Pancreas (tissue), 10 donors: ENCODE measurements around the gene ACSL1. TPM values are rescaled to one million over a fixed set of nuclear protein-coding genes. Genes with fewer than 3 reads are reported as not detected.

Experiments
- ATAC-seq, 4 donors: fragments of 200-7000 bp; cut with Tn5 transposase; one replicate each; pipeline versions ENCODE4 v1.8.0 to v1.9.1; 2020; ENCODE audit warnings: mild to moderate bottlenecking in 4 of 4, moderate library complexity in 4 of 4
- DNase-seq, 6 donors: peaks; one replicate each; pipeline ENCODE4 v3.0.0-alpha.2; 2020
- FAIRE-seq: peaks from 2 replicates; lab custom pipeline; 2012; peaks lifted over from hg19 to GRCh38; lab: Jason Lieb, UNC
- H3K27ac ChIP-seq, 4 donors: fragments of 200-600 bp; sonication (generic); 1 replicate in 3 of 4; 2 replicates in 1 of 4; pipeline versions ENCODE4 v1.5.0 to v1.8.0; 2020
- H3K27me3 ChIP-seq, 4 donors: fragments of 200-600 bp; one replicate each; pipeline ENCODE4 v1.8.0; 2021
- H3K36me3 ChIP-seq, 3 donors: fragments of 200-600 bp; sonication (generic) in 1 of 3; one replicate each; pipeline versions ENCODE4 v1.5.0 to v1.8.0; 2020 to 2021
- H3K4me1 ChIP-seq, 3 donors: fragments of 200-600 bp; one replicate each; pipeline ENCODE4 v1.8.0; 2021
- H3K4me3 ChIP-seq, 4 donors: fragments of 200-600 bp; sonication (generic) in 2 of 4; one replicate each; pipeline versions ENCODE4 v1.5.0 to v1.8.0; 2020 to 2021
- H3K9me3 ChIP-seq, 4 donors: fragments of 200-600 bp; one replicate each; pipeline ENCODE4 v1.8.0; 2021
- CTCF ChIP-seq, 4 donors: fragments of 200-600 bp; sonication (generic) in 3 of 4; IDR thresholded peaks; one replicate each; pipeline versions ENCODE4 v1.5.0 to v1.8.0; 2021; ENCODE audit warnings: antibody characterized with exemption in 4 of 4
- WGBS, 2 donors: extraction: QIAGEN DNeasy Blood & Tissue Kit; methylation state at CpG; one replicate each; pipeline ENCODE4 v1.1.7; 2013; 5-methylcytosine and 5-hydroxymethylcytosine counted together
- intact Hi-C, 3 donors: fragments of 100-400 bp; cut with DNase I; formaldehyde crosslinking; loops; one replicate each; pipeline versions ENCODE4 v1.11.1 to v1.14.2; 2022
- polyA plus RNA-seq, 2 donors: library from polyadenylated mRNA; stranded (reverse); fragments of 200-250 nt; gene quantifications; one replicate each; pipeline ENCODE4 v1.2.3, GENCODE V29; 2013
- total RNA-seq, 6 donors: library from RNA; stranded (reverse); fragmentation: NEBNext Ultra II Directional in 4 of 6; extraction: Animal tissue kit (Norgen Biotek cat#: 25700) in 4 of 6; gene quantifications; one replicate each; pipeline versions ENCODE4 v1.2.1 to v1.2.4, GENCODE V29; 2021 to 2023
- donor health status: healthy with polysubstance abuse.
- donor health status: DM: no; HTN: no; CAD: no; lungs with moderate emphysema.
- donor health status: DM: no; HTN: no; CAD: no.
- donor health status: control.
- donor health status: control.
- donor health status: Bipolar disorder and iron deficiency.
- donor health status: DM: yes; HTN: yes; CAD: no.
- donor health status: DM: no; HTN: no; CAD: no.
- donor health status: DM: no; HTN: no; CAD: no.
- donor health status: DM: yes; HTN: yes; CAD: no.

ACSL1 gene
- total and polyA plus RNA-seq, 8 donors = 16.0 to 39.4 (median 20.9) TPM

- DNase-seq (no peak), ATAC-seq (no peak), FAIRE-seq (no peak)
- Histone ChIP-seq H3K4me1 (no peaks in the 10 kb centered on the region), H3K27ac (no peak overlapping the region), H3K4me3 (no peak overlapping the region), H3K27me3 (no peaks in the 10 kb centered on the region), H3K9me3 (no peaks in the 10 kb centered on the region), H3K36me3 (peaks cover 0 to 19% (median 0%) of the 10 kb centered on the region in 3 donors)
- TF ChIP-seq CTCF (IDR thresholded peaks at IDR 0.05) = no peak
- intact Hi-C loops = no loop called here
- WGBS, 2 donors = 88 to 92% methylated on average over 7 of the region's 7 CpGs
These were observed 56.5 kb downstream of the ACSL1 start for GRCh38 chr4:184769141-184769765.

GRCh38 chr4:184768296-184768695 is 57.5 kb downstream of the ACSL1 start:
- TF ChIP-seq CTCF (IDR thresholded peaks at IDR 0.05) = no peak
- H3K27me3 ChIP-seq = no peaks in the 10 kb centered on the region
- DNase-seq (no peak), ATAC-seq (no peak), FAIRE-seq (no peak)
- intact Hi-C loops = no loop called here
- H3K27ac ChIP-seq = no peak overlapping the region
- H3K4me1 ChIP-seq = no peaks in the 10 kb centered on the region
- WGBS, 2 donors = 90% methylated on average over 5 of the region's 5 CpGs
- peaks cover 0 to 13% (median 0%) of the 10 kb centered on the region in 3 donors for H3K36me3 ChIP-seq
- no peak overlapping the region for H3K4me3 ChIP-seq
- H3K9me3 ChIP-seq = no peaks in the 10 kb centered on the region

GRCh38 chr4:184766446-184766845 is 59.3 kb downstream of the ACSL1 start:
- no peaks in the 10 kb centered on the region for H3K9me3 ChIP-seq
- no peak for TF ChIP-seq CTCF (IDR thresholded peaks at IDR 0.05)
- peaks cover 0 to 26% (median 0%) of the 10 kb centered on the region in 3 donors for H3K36me3 ChIP-seq
- DNase-seq (no peak), ATAC-seq (no peak), FAIRE-seq (no peak)
- no peaks in the 10 kb centered on the region for H3K4me1 ChIP-seq
- 88 to 93% methylated on average over 9 of the region's 9 CpGs for WGBS, 2 donors
- intact Hi-C loops = no loop called here
- no peak overlapping the region for H3K4me3 ChIP-seq
- no peak overlapping the region for H3K27ac ChIP-seq
- no peaks in the 10 kb centered on the region for H3K27me3 ChIP-seq

- TF ChIP-seq CTCF (IDR thresholded peaks at IDR 0.05) = no peak
- no peak for DNase-seq
- WGBS, 2 donors = 88 to 91% methylated on average over 19 to 21 of the region's 21 CpGs
- ATAC-seq = no peak
- FAIRE-seq = no peak
- H3K27ac ChIP-seq = no peak overlapping the region
- H3K27me3 ChIP-seq = no peaks in the 10 kb centered on the region
- no peaks in the 10 kb centered on the region for H3K9me3 ChIP-seq
- peaks cover 0 to 26% (median 4%) of the 10 kb centered on the region in 3 donors for H3K36me3 ChIP-seq
- intact Hi-C loops = no loop called here
- H3K4me3 ChIP-seq = no peak overlapping the region
- no peaks in the 10 kb centered on the region for H3K4me1 ChIP-seq
These were observed 60.1 kb downstream of the ACSL1 start for GRCh38 chr4:184765473-184766340.
